ENCODE results near the gene GRM8.

DNA sequence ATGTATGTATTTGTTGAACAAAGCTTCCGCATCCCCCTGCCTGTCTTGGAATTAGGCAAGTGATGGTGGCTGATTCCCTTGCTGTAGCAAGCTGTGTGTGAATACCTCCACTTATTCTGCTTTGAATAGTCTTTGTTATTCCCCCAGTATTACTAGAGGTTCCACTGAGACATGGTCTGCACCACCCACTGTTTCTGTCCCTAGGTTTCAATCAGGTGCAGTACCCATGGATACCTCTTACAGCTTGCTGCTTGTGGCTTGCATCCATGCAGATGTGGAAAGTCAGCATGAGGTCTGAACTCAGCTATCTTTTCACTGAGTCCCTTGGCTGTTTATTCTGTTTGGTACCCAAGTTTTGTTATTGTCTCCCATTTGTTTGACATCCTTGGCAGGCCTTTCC lies 447.4 kb downstream of the GRM8 start:
- TF ChIP-seq, protein P1, sequence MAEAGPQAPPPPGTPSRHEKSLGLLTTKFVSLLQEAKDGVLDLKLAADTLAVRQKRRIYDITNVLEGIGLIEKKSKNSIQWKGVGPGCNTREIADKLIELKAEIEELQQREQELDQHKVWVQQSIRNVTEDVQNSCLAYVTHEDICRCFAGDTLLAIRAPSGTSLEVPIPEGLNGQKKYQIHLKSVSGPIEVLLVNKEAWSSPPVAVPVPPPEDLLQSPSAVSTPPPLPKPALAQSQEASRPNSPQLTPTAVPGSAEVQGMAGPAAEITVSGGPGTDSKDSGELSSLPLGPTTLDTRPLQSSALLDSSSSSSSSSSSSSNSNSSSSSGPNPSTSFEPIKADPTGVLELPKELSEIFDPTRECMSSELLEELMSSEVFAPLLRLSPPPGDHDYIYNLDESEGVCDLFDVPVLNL (CRISPR knock-in tag; IDR thresholded peaks at IDR 0.05; ENCODE audit: low read depth): no peak
- TF ChIP-seq MAZ (CRISPR knock-in tag; conservative IDR thresholded peaks at IDR 0.05 in 1 of 2, IDR thresholded peaks at IDR 0.05 in 1 of 2): no peak
- TF ChIP-seq GTF2F1 (IDR thresholded peaks at IDR 0.05; ENCODE audit: low read depth, low read length): no peak
- TF ChIP-seq STAT5B (CRISPR knock-in tag; IDR thresholded peaks at IDR 0.05): no peak
- TF ChIP-seq, protein P2, sequence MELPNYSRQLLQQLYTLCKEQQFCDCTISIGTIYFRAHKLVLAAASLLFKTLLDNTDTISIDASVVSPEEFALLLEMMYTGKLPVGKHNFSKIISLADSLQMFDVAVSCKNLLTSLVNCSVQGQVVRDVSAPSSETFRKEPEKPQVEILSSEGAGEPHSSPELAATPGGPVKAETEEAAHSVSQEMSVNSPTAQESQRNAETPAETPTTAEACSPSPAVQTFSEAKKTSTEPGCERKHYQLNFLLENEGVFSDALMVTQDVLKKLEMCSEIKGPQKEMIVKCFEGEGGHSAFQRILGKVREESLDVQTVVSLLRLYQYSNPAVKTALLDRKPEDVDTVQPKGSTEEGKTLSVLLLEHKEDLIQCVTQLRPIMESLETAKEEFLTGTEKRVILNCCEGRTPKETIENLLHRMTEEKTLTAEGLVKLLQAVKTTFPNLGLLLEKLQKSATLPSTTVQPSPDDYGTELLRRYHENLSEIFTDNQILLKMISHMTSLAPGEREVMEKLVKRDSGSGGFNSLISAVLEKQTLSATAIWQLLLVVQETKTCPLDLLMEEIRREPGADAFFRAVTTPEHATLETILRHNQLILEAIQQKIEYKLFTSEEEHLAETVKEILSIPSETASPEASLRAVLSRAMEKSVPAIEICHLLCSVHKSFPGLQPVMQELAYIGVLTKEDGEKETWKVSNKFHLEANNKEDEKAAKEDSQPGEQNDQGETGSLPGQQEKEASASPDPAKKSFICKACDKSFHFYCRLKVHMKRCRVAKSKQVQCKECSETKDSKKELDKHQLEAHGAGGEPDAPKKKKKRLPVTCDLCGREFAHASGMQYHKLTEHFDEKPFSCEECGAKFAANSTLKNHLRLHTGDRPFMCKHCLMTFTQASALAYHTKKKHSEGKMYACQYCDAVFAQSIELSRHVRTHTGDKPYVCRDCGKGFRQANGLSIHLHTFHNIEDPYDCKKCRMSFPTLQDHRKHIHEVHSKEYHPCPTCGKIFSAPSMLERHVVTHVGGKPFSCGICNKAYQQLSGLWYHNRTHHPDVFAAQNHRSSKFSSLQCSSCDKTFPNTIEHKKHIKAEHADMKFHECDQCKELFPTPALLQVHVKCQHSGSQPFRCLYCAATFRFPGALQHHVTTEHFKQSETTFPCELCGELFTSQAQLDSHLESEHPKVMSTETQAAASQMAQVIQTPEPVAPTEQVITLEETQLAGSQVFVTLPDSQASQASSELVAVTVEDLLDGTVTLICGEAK (IDR thresholded peaks at IDR 0.05): no peak
- TF ChIP-seq, protein P2 (CRISPR knock-in tag; IDR thresholded peaks at IDR 0.05): no peak
- TF ChIP-seq ZNF274 (IDR thresholded peaks at IDR 0.05; ENCODE audit: borderline replicate concordance, low read depth, low read length): no peak
- TF ChIP-seq, protein P3, sequence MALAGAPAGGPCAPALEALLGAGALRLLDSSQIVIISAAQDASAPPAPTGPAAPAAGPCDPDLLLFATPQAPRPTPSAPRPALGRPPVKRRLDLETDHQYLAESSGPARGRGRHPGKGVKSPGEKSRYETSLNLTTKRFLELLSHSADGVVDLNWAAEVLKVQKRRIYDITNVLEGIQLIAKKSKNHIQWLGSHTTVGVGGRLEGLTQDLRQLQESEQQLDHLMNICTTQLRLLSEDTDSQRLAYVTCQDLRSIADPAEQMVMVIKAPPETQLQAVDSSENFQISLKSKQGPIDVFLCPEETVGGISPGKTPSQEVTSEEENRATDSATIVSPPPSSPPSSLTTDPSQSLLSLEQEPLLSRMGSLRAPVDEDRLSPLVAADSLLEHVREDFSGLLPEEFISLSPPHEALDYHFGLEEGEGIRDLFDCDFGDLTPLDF (CRISPR knock-in tag; IDR thresholded peaks at IDR 0.05): no peak
- TF ChIP-seq, protein P4, sequence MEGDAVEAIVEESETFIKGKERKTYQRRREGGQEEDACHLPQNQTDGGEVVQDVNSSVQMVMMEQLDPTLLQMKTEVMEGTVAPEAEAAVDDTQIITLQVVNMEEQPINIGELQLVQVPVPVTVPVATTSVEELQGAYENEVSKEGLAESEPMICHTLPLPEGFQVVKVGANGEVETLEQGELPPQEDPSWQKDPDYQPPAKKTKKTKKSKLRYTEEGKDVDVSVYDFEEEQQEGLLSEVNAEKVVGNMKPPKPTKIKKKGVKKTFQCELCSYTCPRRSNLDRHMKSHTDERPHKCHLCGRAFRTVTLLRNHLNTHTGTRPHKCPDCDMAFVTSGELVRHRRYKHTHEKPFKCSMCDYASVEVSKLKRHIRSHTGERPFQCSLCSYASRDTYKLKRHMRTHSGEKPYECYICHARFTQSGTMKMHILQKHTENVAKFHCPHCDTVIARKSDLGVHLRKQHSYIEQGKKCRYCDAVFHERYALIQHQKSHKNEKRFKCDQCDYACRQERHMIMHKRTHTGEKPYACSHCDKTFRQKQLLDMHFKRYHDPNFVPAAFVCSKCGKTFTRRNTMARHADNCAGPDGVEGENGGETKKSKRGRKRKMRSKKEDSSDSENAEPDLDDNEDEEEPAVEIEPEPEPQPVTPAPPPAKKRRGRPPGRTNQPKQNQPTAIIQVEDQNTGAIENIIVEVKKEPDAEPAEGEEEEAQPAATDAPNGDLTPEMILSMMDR (IDR thresholded peaks at IDR 0.05 in 2 of 3, conservative IDR thresholded peaks at IDR 0.05 in 1 of 3; ENCODE audit: insufficient read depth in 2 of 3, low read depth in 1 of 3, low read length in 3 of 3): no peak
- no peak for TF ChIP-seq EP300 (IDR thresholded peaks at IDR 0.05; ENCODE audit: low read length)
- no peak for TF ChIP-seq JUND (IDR thresholded peaks at IDR 0.05; ENCODE audit: borderline replicate concordance, low read depth, low read length)
- TF ChIP-seq JUND (tag; IDR thresholded peaks at IDR 0.05; ENCODE audit: borderline replicate concordance, low read depth, low read length): no peak
- no peak for TF ChIP-seq POU5F1 (IDR thresholded peaks at IDR 0.05; ENCODE audit: borderline replicate concordance, low read depth, low read length, partially characterized antibody)

Data from K562 (cell line).